ENCODE measurements around the gene TGM3.

The TGM3 gene

GRCh38 chr20:2305029-2305428 is 9.2 kb downstream of the TGM3 start:
- in situ Hi-C loops (cut with MboI; ENCODE audit: low sequenced_read_pairs), result no loop called here

- in situ Hi-C loops (cut with MboI; ENCODE audit: low sequenced_read_pairs), result no loop called here
Measured at GRCh38 chr20:2305479-2305878, 9.7 kb downstream of the TGM3 start.

- in situ Hi-C loops (cut with MboI; ENCODE audit: low sequenced_read_pairs), result no loop called here
Measured at GRCh38 chr20:2305946-2306345, 10.1 kb downstream of the TGM3 start.

GRCh38 chr20:2307136-2307535 is 11.3 kb downstream of the TGM3 start:
- in situ Hi-C loops (cut with MboI; ENCODE audit: low sequenced_read_pairs), result no loop called here

GRCh38 chr20:2311329-2311728 is 15.5 kb downstream of the TGM3 start:
- in situ Hi-C loops (cut with MboI; ENCODE audit: low sequenced_read_pairs), result no loop called here

GRCh38 chr20:2312876-2313275 is 17.1 kb downstream of the TGM3 start:
- in situ Hi-C loops (cut with MboI; ENCODE audit: low sequenced_read_pairs), result no loop called here

GRCh38 chr20:2313316-2313715 is 17.5 kb downstream of the TGM3 start:
- in situ Hi-C loops (cut with MboI; ENCODE audit: low sequenced_read_pairs), result no loop called here

- in situ Hi-C loops (cut with MboI; ENCODE audit: low sequenced_read_pairs), result no loop called here
Measured at GRCh38 chr20:2314759-2315439, 19.1 kb downstream of the TGM3 start.

- in situ Hi-C loops (cut with MboI; ENCODE audit: low sequenced_read_pairs), result no loop called here
Measured at GRCh38 chr20:2315440-2315778, 19.6 kb downstream of the TGM3 start.

- in situ Hi-C loops (cut with MboI; ENCODE audit: low sequenced_read_pairs), result no loop called here
Measured at GRCh38 chr20:2316847-2317495, 21.2 kb downstream of the TGM3 start.

- in situ Hi-C loops (cut with MboI; ENCODE audit: low sequenced_read_pairs), result no loop called here
Measured at GRCh38 chr20:2320813-2321658, 25.2 kb downstream of the TGM3 start.

GRCh38 chr20:2323051-2323450 is 27.2 kb downstream of the TGM3 start:
- in situ Hi-C loops (cut with MboI; ENCODE audit: low sequenced_read_pairs), result no loop called here

- in situ Hi-C loops (cut with MboI; ENCODE audit: low sequenced_read_pairs), result no loop called here
Measured at GRCh38 chr20:2326046-2326445, 30.2 kb downstream of the TGM3 start.

- in situ Hi-C loops (cut with MboI; ENCODE audit: low sequenced_read_pairs), result no loop called here
Measured at GRCh38 chr20:2327620-2328555, 32.1 kb downstream of the TGM3 start.

- in situ Hi-C loops (cut with MboI; ENCODE audit: low sequenced_read_pairs), result no loop called here
Measured at GRCh38 chr20:2329286-2329685, 33.5 kb downstream of the TGM3 start.

GRCh38 chr20:2330090-2330695 is 34.4 kb downstream of the TGM3 start:
- in situ Hi-C loops (cut with MboI; ENCODE audit: low sequenced_read_pairs), result no loop called here

GRCh38 chr20:2331106-2331505 is 35.3 kb downstream of the TGM3 start:
- in situ Hi-C loops (cut with MboI; ENCODE audit: low sequenced_read_pairs), result no loop called here

- in situ Hi-C loops (cut with MboI; ENCODE audit: low sequenced_read_pairs), result no loop called here
Measured at GRCh38 chr20:2331901-2332565, 36.2 kb downstream of the TGM3 start.

- in situ Hi-C loops (cut with MboI; ENCODE audit: low sequenced_read_pairs), result no loop called here
Measured at GRCh38 chr20:2332711-2333110, 36.9 kb downstream of the TGM3 start.

- in situ Hi-C loops (cut with MboI; ENCODE audit: low sequenced_read_pairs), result no loop called here
Measured at GRCh38 chr20:2333821-2334220, 38.0 kb downstream of the TGM3 start.

Measured in HL-60/S4 treated with phorbol 12-myristate 13-acetate at 8.2 ng/mL for 4 days and 3 days (cell line).